ENCODE results near the gene RAB26. TPM values are rescaled to one million over a fixed set of nuclear protein-coding genes. Genes with fewer than 3 reads are reported as not detected.

The RAB26 gene
- total and polyA plus RNA-seq, 2 of the 13 experiments (the other 11 are each of a cell fraction or from before 2014, with no cell fraction given), result 0.86 to 3.6 TPM

GRCh38 chr16:2191446-2191706 lies 43.0 kb downstream of the RAB26 start (continued):
- TF ChIP-seq TGIF2 (CRISPR knock-in tag; IDR thresholded peaks at IDR 0.05), result no peak
- TF ChIP-seq NR2F1 (CRISPR knock-in tag; IDR thresholded peaks at IDR 0.05), result no peak

- no peak overlapping the region for H3K27ac ChIP-seq (ENCODE audit: extremely low read length, insufficient read depth, low read length)
- H3K4me1 ChIP-seq (ENCODE audit: insufficient read depth, low read length), result peaks cover 60% of the 10 kb centered on the region
- intact Hi-C loops (cut with micrococcal nuclease; ENCODE audit: unreplicated experiment) (no loop called here), in situ Hi-C loops (cut with HindIII; ENCODE audit: extremely low pct_ligation_motif_present, low pct_unique_long_range_greater_than_20kb) (no loop called here)
- H3K79me2 ChIP-seq (ENCODE audit: insufficient read depth, low read length), result no peaks in the 10 kb centered on the region
- ATAC-seq, result no peak
- no peak for FAIRE-seq
- no peak overlapping the region; a peak in 1 of 6 replicates for H3K4me3 ChIP-seq (replicated peaks in 1 of 3; ENCODE audit: insufficient read depth in 1 of 3, low read depth in 2 of 3, low read length in 3 of 3)
- no TSS peak for BruUV-seq (replicated peaks)
- H3K27me3 ChIP-seq (ENCODE audit: control insufficient read depth in 1 of 2, insufficient read depth in 2 of 2, low read length in 2 of 2), result peaks cover 2 to 28% of the 10 kb centered on the region in 2 experiments; a peak in 3 of 5 replicates
- H3K9ac ChIP-seq (ENCODE audit: insufficient read depth, low read depth, low read length), result no peak overlapping the region
- peak overlapping the region; percentile 16; the same call in 1 of the 2 replicates for H3K4me2 ChIP-seq (ENCODE audit: low read depth, low read length)
- H2AFZ ChIP-seq (ENCODE audit: low read length), result no peak overlapping the region
- POLR2A ChIA-PET, result interaction anchor here (0.8 to 2.9 kb wide), 9 partner anchors 10 to 57 kb away, joined by 3 to 19 read pairs (median 4); partner anchors contain the start of genes E4F1, ECI1, PGP and TRAF7
- no peak for DNase-seq (ENCODE audit: low spot score)
- H4K20me1 ChIP-seq (ENCODE audit: insufficient read depth, low read length), result no peaks in the 10 kb centered on the region
- H3K36me3 ChIP-seq (replicated peaks in 1 of 2; ENCODE audit: control insufficient read depth in 1 of 2, insufficient read depth in 2 of 2, low read length in 2 of 2), result no peaks in the 10 kb centered on the region
- CTCF ChIA-PET (ENCODE audit: low intra/inter-chr PET ratio, low total read pairs), result interaction anchor here (1.6 kb wide), 1 partner anchor 57 kb away, joined by 6 read pairs; the partner anchor contains the start of gene ECI1
- WGBS (ENCODE audit: low lambda C conversion rate), result 36% methylated on average over 11 of the region's 16 CpGs
- H3K9me3 ChIP-seq (ENCODE audit: low read length), result no peaks in the 10 kb centered on the region
- peak; percentile 7 for TF ChIP-seq IKZF4 (CRISPR knock-in tag; IDR thresholded peaks at IDR 0.05; ENCODE audit: borderline replicate concordance, low read depth, not compliant biosample characterization)
- no peak for TF ChIP-seq ZNF230 (CRISPR knock-in tag; IDR thresholded peaks at IDR 0.05)
- 0 out of 2 replicates have a peak, but pooled peaks have one; percentile 24 for TF ChIP-seq MTERF4 (CRISPR knock-in tag; IDR thresholded peaks at IDR 0.05)
- TF ChIP-seq, protein P1, sequence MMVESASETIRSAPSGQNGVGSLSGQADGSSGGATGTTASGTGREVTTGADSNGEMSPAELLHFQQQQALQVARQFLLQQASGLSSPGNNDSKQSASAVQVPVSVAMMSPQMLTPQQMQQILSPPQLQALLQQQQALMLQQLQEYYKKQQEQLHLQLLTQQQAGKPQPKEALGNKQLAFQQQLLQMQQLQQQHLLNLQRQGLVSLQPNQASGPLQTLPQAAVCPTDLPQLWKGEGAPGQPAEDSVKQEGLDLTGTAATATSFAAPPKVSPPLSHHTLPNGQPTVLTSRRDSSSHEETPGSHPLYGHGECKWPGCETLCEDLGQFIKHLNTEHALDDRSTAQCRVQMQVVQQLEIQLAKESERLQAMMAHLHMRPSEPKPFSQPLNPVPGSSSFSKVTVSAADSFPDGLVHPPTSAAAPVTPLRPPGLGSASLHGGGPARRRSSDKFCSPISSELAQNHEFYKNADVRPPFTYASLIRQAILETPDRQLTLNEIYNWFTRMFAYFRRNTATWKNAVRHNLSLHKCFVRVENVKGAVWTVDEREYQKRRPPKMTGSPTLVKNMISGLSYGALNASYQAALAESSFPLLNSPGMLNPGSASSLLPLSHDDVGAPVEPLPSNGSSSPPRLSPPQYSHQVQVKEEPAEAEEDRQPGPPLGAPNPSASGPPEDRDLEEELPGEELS (CRISPR knock-in tag; IDR thresholded peaks at IDR 0.05), result no peak
- TF ChIP-seq MAFF (IDR thresholded peaks at IDR 0.05; ENCODE audit: low read depth, low read length), result no peak
- TF ChIP-seq THYN1 (CRISPR knock-in tag; IDR thresholded peaks at IDR 0.05; ENCODE audit: borderline replicate concordance, low read depth), result no peak
- peak; percentile 45; the same call in 1 of the 2 replicates for TF ChIP-seq ZNF605 (CRISPR knock-in tag; IDR thresholded peaks at IDR 0.05)
- TF ChIP-seq MED13 (CRISPR knock-in tag; IDR thresholded peaks at IDR 0.05), result no peak
- TF ChIP-seq, protein P2, sequence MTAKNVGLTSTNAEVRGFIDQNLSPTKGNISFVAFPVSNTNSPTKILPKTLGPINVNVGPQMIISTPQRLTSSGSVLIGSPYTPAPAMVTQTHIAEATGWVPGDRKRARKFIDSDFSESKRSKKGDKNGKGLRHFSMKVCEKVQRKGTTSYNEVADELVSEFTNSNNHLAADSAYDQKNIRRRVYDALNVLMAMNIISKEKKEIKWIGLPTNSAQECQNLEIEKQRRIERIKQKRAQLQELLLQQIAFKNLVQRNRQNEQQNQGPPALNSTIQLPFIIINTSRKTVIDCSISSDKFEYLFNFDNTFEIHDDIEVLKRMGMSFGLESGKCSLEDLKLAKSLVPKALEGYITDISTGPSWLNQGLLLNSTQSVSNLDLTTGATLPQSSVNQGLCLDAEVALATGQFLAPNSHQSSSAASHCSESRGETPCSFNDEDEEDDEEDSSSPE (CRISPR knock-in tag; IDR thresholded peaks at IDR 0.05), result no peak
- no peak for TF ChIP-seq ZHX1 (CRISPR knock-in tag; IDR thresholded peaks at IDR 0.05; ENCODE audit: low read depth)
- TF ChIP-seq MTA3 (CRISPR knock-in tag; IDR thresholded peaks at IDR 0.05), result no peak
- TF ChIP-seq RFX1 (IDR thresholded peaks at IDR 0.05), result peak; percentile 63
- no peak for TF ChIP-seq ZFP37 (CRISPR knock-in tag; IDR thresholded peaks at IDR 0.05; ENCODE audit: borderline replicate concordance)
- 0 out of 2 replicates have a peak, but pooled peaks have one; percentile 31 for TF ChIP-seq NFIB (CRISPR knock-in tag; IDR thresholded peaks at IDR 0.05; ENCODE audit: borderline replicate concordance)
These were observed 45.9 kb downstream of the RAB26 start for GRCh38 chr16:2194166-2194834.
